ENCODE results near the gene ERF.

DNA sequence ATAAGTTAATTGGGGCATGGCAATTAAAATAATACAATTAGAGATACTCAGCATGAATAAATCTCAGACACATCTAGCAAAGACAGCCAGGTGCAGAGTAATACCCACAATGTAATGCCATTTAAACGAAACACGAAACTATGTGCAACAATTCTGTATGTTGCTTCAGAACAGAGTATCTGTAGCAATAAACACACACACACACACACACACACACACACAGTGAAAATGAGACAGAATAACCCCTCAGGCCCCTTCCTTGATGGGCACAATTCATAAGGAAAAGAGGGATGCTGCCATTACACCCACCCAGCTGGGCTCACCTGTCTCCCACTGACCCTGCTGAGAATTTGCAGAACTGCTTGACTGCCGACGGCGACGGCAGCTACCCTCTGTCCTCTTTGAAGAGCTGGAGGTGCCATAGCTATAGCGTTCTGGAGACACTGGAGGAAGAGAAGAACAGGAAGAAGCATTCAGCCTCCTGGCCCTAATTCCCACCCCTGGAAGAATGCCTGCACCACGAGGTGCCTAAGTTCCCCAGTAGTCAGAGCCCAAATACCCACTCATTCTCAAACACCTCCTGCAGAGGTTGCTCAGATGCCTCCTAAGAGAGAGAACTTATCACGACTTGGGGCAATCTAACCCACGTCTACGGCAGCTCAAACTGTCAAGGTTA, 40.0 kb downstream of the ERF start:
- TF ChIP-seq, protein P1, sequence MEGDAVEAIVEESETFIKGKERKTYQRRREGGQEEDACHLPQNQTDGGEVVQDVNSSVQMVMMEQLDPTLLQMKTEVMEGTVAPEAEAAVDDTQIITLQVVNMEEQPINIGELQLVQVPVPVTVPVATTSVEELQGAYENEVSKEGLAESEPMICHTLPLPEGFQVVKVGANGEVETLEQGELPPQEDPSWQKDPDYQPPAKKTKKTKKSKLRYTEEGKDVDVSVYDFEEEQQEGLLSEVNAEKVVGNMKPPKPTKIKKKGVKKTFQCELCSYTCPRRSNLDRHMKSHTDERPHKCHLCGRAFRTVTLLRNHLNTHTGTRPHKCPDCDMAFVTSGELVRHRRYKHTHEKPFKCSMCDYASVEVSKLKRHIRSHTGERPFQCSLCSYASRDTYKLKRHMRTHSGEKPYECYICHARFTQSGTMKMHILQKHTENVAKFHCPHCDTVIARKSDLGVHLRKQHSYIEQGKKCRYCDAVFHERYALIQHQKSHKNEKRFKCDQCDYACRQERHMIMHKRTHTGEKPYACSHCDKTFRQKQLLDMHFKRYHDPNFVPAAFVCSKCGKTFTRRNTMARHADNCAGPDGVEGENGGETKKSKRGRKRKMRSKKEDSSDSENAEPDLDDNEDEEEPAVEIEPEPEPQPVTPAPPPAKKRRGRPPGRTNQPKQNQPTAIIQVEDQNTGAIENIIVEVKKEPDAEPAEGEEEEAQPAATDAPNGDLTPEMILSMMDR (conservative IDR thresholded peaks at IDR 0.05; ENCODE audit: low read depth, low read length), result no peak
- TF ChIP-seq EZH2 (IDR thresholded peaks at IDR 0.05; ENCODE audit: low read length, unreplicated experiment), result no peak
- no peak for TF ChIP-seq EZH2phosphoT487 (IDR thresholded peaks at IDR 0.05; ENCODE audit: borderline replicate concordance, low read length)

Measured in PC-3 (cell line).